Measurements from ENCODE around the gene OMG.

DNA sequence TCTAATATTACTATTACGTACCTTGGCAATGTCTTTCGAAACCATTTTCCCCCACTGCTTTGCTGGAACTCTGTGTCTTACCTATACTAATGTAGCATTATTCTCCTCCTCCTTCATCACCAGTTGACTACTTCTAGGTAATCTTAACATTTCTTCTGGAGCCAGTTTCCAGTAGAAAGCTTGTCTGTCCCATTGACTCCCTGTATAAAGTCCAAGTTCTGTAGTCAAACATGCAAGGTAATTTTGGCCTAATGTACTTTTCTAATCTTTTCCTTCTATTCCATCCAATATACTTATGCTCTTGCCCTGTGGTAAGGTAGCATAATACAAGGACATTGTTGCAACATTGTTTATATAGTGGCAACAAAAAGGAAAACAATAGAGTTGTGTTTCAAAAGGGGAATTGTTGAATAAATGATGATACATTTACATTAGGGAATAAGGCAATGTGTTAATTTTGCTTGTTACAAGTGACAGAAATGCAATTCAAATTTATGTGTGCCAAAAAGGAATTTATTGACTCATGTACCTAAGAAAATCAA lies 27.9 kb downstream of the OMG start:
- TF ChIP-seq POLR2A (IDR thresholded peaks at IDR 0.05; ENCODE audit: low read length) (no peak), GATA1 (IDR thresholded peaks at IDR 0.05; ENCODE audit: low read depth, low read length) (no peak)
